Measurements from ENCODE around the gene CDH20.

The CDH20 gene

GRCh38 chr18:61528961-61529360, 195.7 kb downstream of the CDH20 start:
- in situ Hi-C loops (cut with MboI; ENCODE audit: low sequenced_read_pairs): no loop called here

GRCh38 chr18:61530681-61531080, 197.5 kb downstream of the CDH20 start:
- in situ Hi-C loops (cut with MboI; ENCODE audit: low sequenced_read_pairs): no loop called here

GRCh38 chr18:61531182-61531581, 198.0 kb downstream of the CDH20 start:
- in situ Hi-C loops (cut with MboI; ENCODE audit: low sequenced_read_pairs): no loop called here

- in situ Hi-C loops (cut with MboI; ENCODE audit: low sequenced_read_pairs): no loop called here
Measured at GRCh38 chr18:61531891-61532290, 198.7 kb downstream of the CDH20 start.

- in situ Hi-C loops (cut with MboI; ENCODE audit: low sequenced_read_pairs): no loop called here
Measured at GRCh38 chr18:61535401-61535800, 202.2 kb downstream of the CDH20 start.

GRCh38 chr18:61541673-61542072, 208.4 kb downstream of the CDH20 start:
- in situ Hi-C loops (cut with MboI; ENCODE audit: low sequenced_read_pairs): no loop called here

GRCh38 chr18:61542596-61542995, 209.4 kb downstream of the CDH20 start:
- in situ Hi-C loops (cut with MboI; ENCODE audit: low sequenced_read_pairs): no loop called here

GRCh38 chr18:61543518-61543917, 210.3 kb downstream of the CDH20 start:
- in situ Hi-C loops (cut with MboI; ENCODE audit: low sequenced_read_pairs): no loop called here

- in situ Hi-C loops (cut with MboI; ENCODE audit: low sequenced_read_pairs): no loop called here
Measured at GRCh38 chr18:61544178-61544577, 210.9 kb downstream of the CDH20 start.

- in situ Hi-C loops (cut with MboI; ENCODE audit: low sequenced_read_pairs): no loop called here
Measured at GRCh38 chr18:61545281-61546245, 212.3 kb downstream of the CDH20 start.

GRCh38 chr18:61546590-61546989, 213.4 kb downstream of the CDH20 start:
- in situ Hi-C loops (cut with MboI; ENCODE audit: low sequenced_read_pairs): no loop called here

GRCh38 chr18:61549416-61549815, 216.2 kb downstream of the CDH20 start:
- in situ Hi-C loops (cut with MboI; ENCODE audit: low sequenced_read_pairs): no loop called here

- in situ Hi-C loops (cut with MboI; ENCODE audit: low sequenced_read_pairs): no loop called here
Measured at GRCh38 chr18:61549889-61550288, 216.7 kb downstream of the CDH20 start.

GRCh38 chr18:61551586-61551985, 218.4 kb downstream of the CDH20 start:
- in situ Hi-C loops (cut with MboI; ENCODE audit: low sequenced_read_pairs): no loop called here

- in situ Hi-C loops (cut with MboI; ENCODE audit: low sequenced_read_pairs): no loop called here
Measured at GRCh38 chr18:61553045-61553659, 219.9 kb downstream of the CDH20 start.

- in situ Hi-C loops (cut with MboI; ENCODE audit: low sequenced_read_pairs): no loop called here
Measured at GRCh38 chr18:61554117-61554776, 221.0 kb downstream of the CDH20 start.

GRCh38 chr18:61554946-61555361, 221.7 kb downstream of the CDH20 start:
- in situ Hi-C loops (cut with MboI; ENCODE audit: low sequenced_read_pairs): no loop called here

- in situ Hi-C loops (cut with MboI; ENCODE audit: low sequenced_read_pairs): no loop called here
Measured at GRCh38 chr18:61556316-61556715, 223.1 kb downstream of the CDH20 start.

- in situ Hi-C loops (cut with MboI; ENCODE audit: low sequenced_read_pairs): no loop called here
Measured at GRCh38 chr18:61556862-61557261, 223.6 kb downstream of the CDH20 start.

GRCh38 chr18:61569176-61569892, 236.1 kb downstream of the CDH20 start:
- in situ Hi-C loops (cut with MboI; ENCODE audit: low sequenced_read_pairs): no loop called here

- in situ Hi-C loops (cut with MboI; ENCODE audit: low sequenced_read_pairs): no loop called here
Measured at GRCh38 chr18:61570070-61570469, 236.8 kb downstream of the CDH20 start.
